Natural killer cell (primary cell): ENCODE measurements around the gene LPCAT4. TPM values are rescaled to one million over a fixed set of nuclear protein-coding genes. Genes with fewer than 3 reads are reported as not detected.
"Not testable (repeated sequence)": the region's sequence is repeated elsewhere in the genome, so short reads cannot be mapped to it uniquely, and the experiment has no call there.

ENCODE experiments used
- ATAC-seq, 3 donors: fragments of 150-1000 bp in 2 of 3; fragments of 200-7000 bp in 1 of 3; cut with Tn5 transposase; 1 replicate in 1 of 3; 2 replicates in 2 of 3; pipeline ENCODE4 v1.10.0; 2021; ENCODE audit warnings: mild to moderate bottlenecking in 2 of 3, moderate library complexity in 2 of 3
- DNase-seq, 2 donors: peaks; one replicate each; pipeline versions ENCODE4 v3.0.0 to v3.0.0-alpha.2; 2013 to 2021; ENCODE audit warnings: mixed read lengths in 1 of 2
- H3K27ac ChIP-seq: one replicate; pipeline ENCODE4 v1.5.1; 2013; ENCODE audit warnings: mild to moderate bottlenecking, low read length
- H3K27me3 ChIP-seq: one replicate; pipeline ENCODE4 v1.6.1; 2013; ENCODE audit warnings: low read length; ENCODE audit not compliant: control insufficient read depth, insufficient read depth
- H3K36me3 ChIP-seq: one replicate; pipeline ENCODE4 v1.6.1; 2013; ENCODE audit warnings: low read length; ENCODE audit not compliant: control insufficient read depth, insufficient read depth
- H3K4me1 ChIP-seq: one replicate; pipeline ENCODE4 v1.6.1; 2013; ENCODE audit warnings: low read length; ENCODE audit not compliant: control insufficient read depth, insufficient read depth
- H3K4me3 ChIP-seq: one replicate; pipeline ENCODE4 v1.5.1; 2013; ENCODE audit warnings: low read length
- H3K9me3 ChIP-seq: one replicate; pipeline ENCODE4 v1.6.1; 2013; ENCODE audit warnings: low read length; ENCODE audit not compliant: control insufficient read depth, insufficient read depth
- H3K27ac Mint-ChIP-seq, 2 donors: one replicate each; pipeline ENCODE4 v1.8.0; 2022; ENCODE audit warnings: mild to moderate bottlenecking in 2 of 2, mixed read lengths in 2 of 2, moderate library complexity in 1 of 2
- H3K27me3 Mint-ChIP-seq, 2 donors: one replicate each; pipeline ENCODE4 v1.8.0; 2022; ENCODE audit warnings: low read depth in 2 of 2, mixed read lengths in 2 of 2
- H3K36me3 Mint-ChIP-seq: one replicate; pipeline ENCODE4 v1.8.0; 2022; ENCODE audit warnings: mixed read lengths
- H3K4me1 Mint-ChIP-seq, 2 donors: one replicate each; pipeline ENCODE4 v1.8.0; 2022; ENCODE audit warnings: mixed read lengths in 2 of 2
- H3K4me3 Mint-ChIP-seq: one replicate; pipeline ENCODE4 v1.8.0; 2022; ENCODE audit warnings: mild to moderate bottlenecking, moderate library complexity, mixed read lengths
- H3K9me3 Mint-ChIP-seq, 2 donors: one replicate each; pipeline ENCODE4 v1.8.0; 2022; ENCODE audit warnings: mixed read lengths in 2 of 2
- WGBS: methylation state at CpG from one replicate; pipeline ENCODE4 v1.1.7; 2013; ENCODE audit warnings: missing lambda C conversion rate; ENCODE audit not compliant: insufficient coverage; 5-methylcytosine and 5-hydroxymethylcytosine counted together
- intact Hi-C: fragments of 100-400 bp; cut with micrococcal nuclease; formaldehyde crosslinking; loops from one replicate; pipeline ENCODE4 v1.14.2; 2022
- total RNA-seq, 4 donors: library from RNA; stranded (reverse); fragments of 120-200 nt in 1 of 4; gene quantifications; one replicate each; pipeline versions ENCODE4 v1.2.3 to v1.2.4, GENCODE V29; 2013 to 2022
- TF ChIP-seq, protein P1 (sequence below): fragments of 200-600 bp; IDR thresholded peaks from one replicate; pipeline ENCODE4 v1.8.0; 2022; ENCODE audit warnings: antibody characterized with exemption

LPCAT4 gene, protein sequence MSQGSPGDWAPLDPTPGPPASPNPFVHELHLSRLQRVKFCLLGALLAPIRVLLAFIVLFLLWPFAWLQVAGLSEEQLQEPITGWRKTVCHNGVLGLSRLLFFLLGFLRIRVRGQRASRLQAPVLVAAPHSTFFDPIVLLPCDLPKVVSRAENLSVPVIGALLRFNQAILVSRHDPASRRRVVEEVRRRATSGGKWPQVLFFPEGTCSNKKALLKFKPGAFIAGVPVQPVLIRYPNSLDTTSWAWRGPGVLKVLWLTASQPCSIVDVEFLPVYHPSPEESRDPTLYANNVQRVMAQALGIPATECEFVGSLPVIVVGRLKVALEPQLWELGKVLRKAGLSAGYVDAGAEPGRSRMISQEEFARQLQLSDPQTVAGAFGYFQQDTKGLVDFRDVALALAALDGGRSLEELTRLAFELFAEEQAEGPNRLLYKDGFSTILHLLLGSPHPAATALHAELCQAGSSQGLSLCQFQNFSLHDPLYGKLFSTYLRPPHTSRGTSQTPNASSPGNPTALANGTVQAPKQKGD
- total RNA-seq, result 10 to 100 TPM; 42.1 to 50.1 (median 44.5) TPM
- total RNA-seq (2013), result 23.0 TPM

- Histone ChIP-seq H3K27ac (peak within 1 kb of the TSS; percentile 86), H3K4me3 (peak within 1 kb of the TSS; percentile 95), H3K4me1 (peaks cover 37% of the 10 kb centered on the region), H3K36me3 (no peaks in the 10 kb centered on the region), H3K9me3 (no peaks in the 10 kb centered on the region), H3K27me3 (no peaks in the 10 kb centered on the region)
- Mint-ChIP-seq H3K36me3 (no peaks in the 10 kb centered on the region), H3K27ac (peak within 1 kb of the TSS; percentile 88 to 91), H3K4me1 (peaks cover 23 to 35% of the 10 kb centered on the region in 2 donors), H3K9me3 (no peaks in the 10 kb centered on the region), H3K4me3 (peak within 1 kb of the TSS; percentile 98), H3K27me3 (no peaks in the 10 kb centered on the region)
- TF ChIP-seq, protein P1, sequence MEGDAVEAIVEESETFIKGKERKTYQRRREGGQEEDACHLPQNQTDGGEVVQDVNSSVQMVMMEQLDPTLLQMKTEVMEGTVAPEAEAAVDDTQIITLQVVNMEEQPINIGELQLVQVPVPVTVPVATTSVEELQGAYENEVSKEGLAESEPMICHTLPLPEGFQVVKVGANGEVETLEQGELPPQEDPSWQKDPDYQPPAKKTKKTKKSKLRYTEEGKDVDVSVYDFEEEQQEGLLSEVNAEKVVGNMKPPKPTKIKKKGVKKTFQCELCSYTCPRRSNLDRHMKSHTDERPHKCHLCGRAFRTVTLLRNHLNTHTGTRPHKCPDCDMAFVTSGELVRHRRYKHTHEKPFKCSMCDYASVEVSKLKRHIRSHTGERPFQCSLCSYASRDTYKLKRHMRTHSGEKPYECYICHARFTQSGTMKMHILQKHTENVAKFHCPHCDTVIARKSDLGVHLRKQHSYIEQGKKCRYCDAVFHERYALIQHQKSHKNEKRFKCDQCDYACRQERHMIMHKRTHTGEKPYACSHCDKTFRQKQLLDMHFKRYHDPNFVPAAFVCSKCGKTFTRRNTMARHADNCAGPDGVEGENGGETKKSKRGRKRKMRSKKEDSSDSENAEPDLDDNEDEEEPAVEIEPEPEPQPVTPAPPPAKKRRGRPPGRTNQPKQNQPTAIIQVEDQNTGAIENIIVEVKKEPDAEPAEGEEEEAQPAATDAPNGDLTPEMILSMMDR, result peak; percentile 99
- WGBS, result under 1% methylated on average over 80 of the region's 80 CpGs
- ATAC-seq (peak; percentile 88 to 96 (median 92)), DNase-seq (peak; percentile 83 to 95)
- intact Hi-C loops, result loop anchor here (1.0 to 2.0 kb wide), 5 partner anchors 24 to 305 kb away; partner anchors contain the start of genes EMC7, NOP10 and NUTM1
Measured at GRCh38 chr15:34367101-34368081, at the start of gene LPCAT4. LPCAT4 (minus strand) TSS chr15:34367196; CDS start chr15:34367100, 96 bp downstream.

GRCh38 chr15:34409511-34409910, 42.5 kb upstream of the LPCAT4 start:
- WGBS, result no CpG with 5 or more reads among the region's 19 CpGs
- H3K9me3 ChIP-seq, DNase-seq, H3K27ac ChIP-seq, H3K9me3 Mint-ChIP-seq, ATAC-seq, H3K36me3 ChIP-seq, H3K4me1 Mint-ChIP-seq, intact Hi-C loops, H3K4me3 Mint-ChIP-seq, H3K4me1 ChIP-seq, H3K27me3 Mint-ChIP-seq, H3K27me3 ChIP-seq, H3K36me3 Mint-ChIP-seq, H3K27ac Mint-ChIP-seq, H3K4me3 ChIP-seq: not testable (repeated sequence)

DNA sequence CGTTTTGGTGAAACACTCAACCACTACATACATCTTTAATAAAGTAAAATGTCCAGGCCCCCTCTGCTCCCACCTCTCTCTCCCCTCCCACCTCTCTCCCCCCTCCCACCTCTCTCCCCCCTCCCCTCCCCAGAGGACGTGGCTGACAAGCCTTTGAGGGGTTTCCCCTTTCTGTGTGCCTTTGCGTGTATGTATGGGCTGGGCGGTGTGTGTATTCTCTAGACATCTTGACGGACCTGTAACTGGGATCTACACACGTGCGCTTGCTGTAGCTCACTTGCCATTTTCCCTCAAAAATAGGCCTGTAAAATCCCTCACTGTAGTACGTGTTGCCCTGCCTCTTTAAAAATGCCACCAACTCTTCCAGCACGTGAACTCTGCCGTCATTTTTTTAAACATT, 42.0 kb upstream of the LPCAT4 start:
- DNase-seq, H3K4me1 Mint-ChIP-seq, H3K36me3 ChIP-seq, H3K27ac Mint-ChIP-seq, H3K36me3 Mint-ChIP-seq, H3K27me3 ChIP-seq, intact Hi-C loops, H3K27ac ChIP-seq, H3K27me3 Mint-ChIP-seq, H3K4me3 ChIP-seq, H3K4me3 Mint-ChIP-seq, H3K9me3 ChIP-seq, H3K9me3 Mint-ChIP-seq, H3K4me1 ChIP-seq, ATAC-seq: not testable (repeated sequence)
- no CpG with 5 or more reads among the region's 10 CpGs for WGBS

- H3K27me3 Mint-ChIP-seq, H3K36me3 Mint-ChIP-seq, H3K4me3 ChIP-seq, H3K4me1 ChIP-seq, H3K27ac Mint-ChIP-seq, H3K36me3 ChIP-seq, H3K27ac ChIP-seq, H3K4me3 Mint-ChIP-seq, H3K9me3 Mint-ChIP-seq, H3K4me1 Mint-ChIP-seq, DNase-seq, intact Hi-C loops, H3K27me3 ChIP-seq, H3K9me3 ChIP-seq: not testable (repeated sequence)
- ATAC-seq, result peak in 1 of 3 donors; percentile 18
- no CpG with 5 or more reads among the region's 3 CpGs for WGBS
Measured at GRCh38 chr15:34403899-34404298, 36.9 kb upstream of the LPCAT4 start.

GRCh38 chr15:34403160-34403598, 36.2 kb upstream of the LPCAT4 start:
- H3K36me3 Mint-ChIP-seq, H3K9me3 ChIP-seq, H3K4me1 ChIP-seq, H3K36me3 ChIP-seq, H3K27me3 Mint-ChIP-seq, H3K4me3 Mint-ChIP-seq, H3K4me1 Mint-ChIP-seq, H3K27me3 ChIP-seq, intact Hi-C loops, H3K9me3 Mint-ChIP-seq, H3K27ac Mint-ChIP-seq, H3K4me3 ChIP-seq, H3K27ac ChIP-seq, DNase-seq: not testable (repeated sequence)
- WGBS, result no CpG with 5 or more reads among the region's 4 CpGs
- ATAC-seq, result peak; percentile 40 to 57 (median 42)

- H3K27ac ChIP-seq, result peak overlapping the region; percentile 48
- H3K36me3 Mint-ChIP-seq, intact Hi-C loops, H3K27me3 ChIP-seq, H3K4me1 ChIP-seq, H3K9me3 ChIP-seq, H3K4me3 Mint-ChIP-seq, H3K4me3 ChIP-seq, DNase-seq, H3K36me3 ChIP-seq, H3K9me3 Mint-ChIP-seq, H3K27me3 Mint-ChIP-seq, H3K27ac Mint-ChIP-seq, H3K4me1 Mint-ChIP-seq: not testable (repeated sequence)
- peak; percentile 39 to 70 (median 67) for ATAC-seq
- WGBS, result 34% methylated on average over 2 of the region's 6 CpGs
Measured at GRCh38 chr15:34397637-34398259, 30.8 kb upstream of the LPCAT4 start.
